ENCODE data around the gene OLFM1. TPM values are rescaled to one million over a fixed set of nuclear protein-coding genes. Genes with fewer than 3 reads are reported as not detected.

OLFM1 gene
- polyA plus RNA-seq, 1 donor from 2014 or later: 0.20 TPM

- peaks cover 6% of the 10 kb centered on the region for H3K27me3 Mint-ChIP-seq
- peaks cover 0 to 3% (median 3%) of the 10 kb centered on the region in 3 donors for H3K4me1 Mint-ChIP-seq
- H3K36me3 Mint-ChIP-seq: peaks cover 4% of the 10 kb centered on the region
- H3K4me3 Mint-ChIP-seq: no peak overlapping the region
- H3K27ac Mint-ChIP-seq: no peak overlapping the region
- peaks cover 1 to 7% (median 2%) of the 10 kb centered on the region in 3 donors for H3K9me3 Mint-ChIP-seq
Observed at GRCh38 chr9:135130207-135130976, 42.9 kb downstream of the OLFM1 start.

GRCh38 chr9:135131488-135131887 is 44.0 kb downstream of the OLFM1 start:
- peaks cover 6% of the 10 kb centered on the region for H3K27me3 Mint-ChIP-seq
- H3K36me3 Mint-ChIP-seq: peaks cover 4% of the 10 kb centered on the region
- peaks cover 0 to 3% (median 3%) of the 10 kb centered on the region in 3 donors for H3K4me1 Mint-ChIP-seq
- H3K27ac Mint-ChIP-seq: no peak overlapping the region
- H3K9me3 Mint-ChIP-seq: peaks cover 1 to 7% (median 2%) of the 10 kb centered on the region in 3 donors
- no peak overlapping the region for H3K4me3 Mint-ChIP-seq

- no peak overlapping the region for H3K27ac Mint-ChIP-seq
Observed at GRCh38 chr9:135132008-135132407, 44.5 kb downstream of the OLFM1 start.

GRCh38 chr9:135134268-135135022 is 47.0 kb downstream of the OLFM1 start:
- H3K9me3 Mint-ChIP-seq: peaks cover 1 to 7% (median 6%) of the 10 kb centered on the region in 3 donors
- H3K4me3 Mint-ChIP-seq: no peak overlapping the region
- no peak overlapping the region for H3K27ac Mint-ChIP-seq
- H3K36me3 Mint-ChIP-seq: peaks cover 4% of the 10 kb centered on the region
- H3K27me3 Mint-ChIP-seq: peaks cover 9% of the 10 kb centered on the region
- peaks cover 0 to 3% (median 3%) of the 10 kb centered on the region in 3 donors for H3K4me1 Mint-ChIP-seq

More at GRCh38 chr9:135132008-135132407, 44.5 kb downstream of the OLFM1 start:
- Mint-ChIP-seq H3K27me3 (peaks cover 9% of the 10 kb centered on the region), H3K9me3 (peaks cover 1 to 7% (median 3%) of the 10 kb centered on the region in 3 donors), H3K4me3 (no peak overlapping the region), H3K36me3 (peaks cover 4% of the 10 kb centered on the region), H3K4me1 (peaks cover 0 to 3% (median 3%) of the 10 kb centered on the region in 3 donors)

- H3K27ac Mint-ChIP-seq: no peak overlapping the region
- no peak overlapping the region for H3K4me3 Mint-ChIP-seq
- peaks cover 0 to 7% (median under 1%) of the 10 kb centered on the region in 3 donors for H3K9me3 Mint-ChIP-seq
- peaks cover 9% of the 10 kb centered on the region for H3K27me3 Mint-ChIP-seq
- no peaks in the 10 kb centered on the region for H3K4me1 Mint-ChIP-seq
- peaks cover 4% of the 10 kb centered on the region for H3K36me3 Mint-ChIP-seq
Observed at GRCh38 chr9:135135171-135135928, 47.9 kb downstream of the OLFM1 start.

GRCh38 chr9:135135929-135136315 is 48.5 kb downstream of the OLFM1 start:
- peaks cover 4% of the 10 kb centered on the region for H3K36me3 Mint-ChIP-seq
- no peak overlapping the region for H3K4me3 Mint-ChIP-seq
- H3K27me3 Mint-ChIP-seq: peaks cover 9% of the 10 kb centered on the region
- H3K27ac Mint-ChIP-seq: no peak overlapping the region
- peaks cover 0 to 7% (median 0%) of the 10 kb centered on the region in 3 donors for H3K9me3 Mint-ChIP-seq
- no peaks in the 10 kb centered on the region for H3K4me1 Mint-ChIP-seq

- peaks cover 9% of the 10 kb centered on the region for H3K27me3 Mint-ChIP-seq
- H3K27ac Mint-ChIP-seq: no peak overlapping the region
- no peaks in the 10 kb centered on the region for H3K4me1 Mint-ChIP-seq
- H3K36me3 Mint-ChIP-seq: peaks cover 4% of the 10 kb centered on the region
- peaks cover 0 to 7% (median 0%) of the 10 kb centered on the region in 3 donors for H3K9me3 Mint-ChIP-seq
- H3K4me3 Mint-ChIP-seq: no peak overlapping the region
Observed at GRCh38 chr9:135136481-135136880, 49.0 kb downstream of the OLFM1 start.

- Mint-ChIP-seq H3K36me3 (peaks cover 4% of the 10 kb centered on the region), H3K27ac (no peak overlapping the region), H3K9me3 (peaks cover 0 to 7% (median 0%) of the 10 kb centered on the region in 3 donors), H3K27me3 (peaks cover 9% of the 10 kb centered on the region), H3K4me1 (no peaks in the 10 kb centered on the region), H3K4me3 (no peak overlapping the region)
Observed at GRCh38 chr9:135136991-135137832, 49.7 kb downstream of the OLFM1 start.

GRCh38 chr9:135138078-135138855 is 50.8 kb downstream of the OLFM1 start:
- H3K4me3 Mint-ChIP-seq: no peak overlapping the region
- H3K27me3 Mint-ChIP-seq: peaks cover 5% of the 10 kb centered on the region
- H3K9me3 Mint-ChIP-seq: peaks cover 0 to 7% (median 0%) of the 10 kb centered on the region in 3 donors
- H3K4me1 Mint-ChIP-seq: no peaks in the 10 kb centered on the region
- no peak overlapping the region for H3K27ac Mint-ChIP-seq
- no peaks in the 10 kb centered on the region for H3K36me3 Mint-ChIP-seq

GRCh38 chr9:135139366-135139959 is 52.0 kb downstream of the OLFM1 start:
- peaks cover 7% of the 10 kb centered on the region for H3K27me3 Mint-ChIP-seq
- no peaks in the 10 kb centered on the region for H3K36me3 Mint-ChIP-seq
- H3K27ac Mint-ChIP-seq: no peak overlapping the region
- peaks cover 0 to 5% (median 0%) of the 10 kb centered on the region in 3 donors for H3K9me3 Mint-ChIP-seq
- H3K4me3 Mint-ChIP-seq: no peak overlapping the region
- H3K4me1 Mint-ChIP-seq: no peaks in the 10 kb centered on the region

- Mint-ChIP-seq H3K4me1 (no peaks in the 10 kb centered on the region), H3K27ac (no peak overlapping the region)
Observed at GRCh38 chr9:135141183-135141774, 53.8 kb downstream of the OLFM1 start.

GRCh38 chr9:135144581-135145170 is 57.2 kb downstream of the OLFM1 start:
- Mint-ChIP-seq H3K27me3 (peaks cover 4% of the 10 kb centered on the region), H3K36me3 (no peaks in the 10 kb centered on the region), H3K4me1 (no peaks in the 10 kb centered on the region), H3K9me3 (peaks cover 0 to 6% (median 2%) of the 10 kb centered on the region in 3 donors), H3K4me3 (no peak overlapping the region), H3K27ac (no peak overlapping the region)

More at GRCh38 chr9:135141183-135141774, 53.8 kb downstream of the OLFM1 start:
- Mint-ChIP-seq H3K4me3 (no peak overlapping the region), H3K27me3 (peaks cover 7% of the 10 kb centered on the region), H3K36me3 (no peaks in the 10 kb centered on the region), H3K9me3 (peaks cover 0 to 8% (median 0%) of the 10 kb centered on the region in 3 donors)
